ENCODE results near the gene CDC42EP4. TPM values are rescaled to one million over a fixed set of nuclear protein-coding genes. Genes with fewer than 3 reads are reported as not detected.
"Not testable (repeated sequence)": the region's sequence is repeated elsewhere in the genome, so short reads cannot be mapped to it uniquely, and the experiment has no call there.

Gene CDC42EP4
- total RNA-seq, 1 donor: 16.3 TPM

DNA sequence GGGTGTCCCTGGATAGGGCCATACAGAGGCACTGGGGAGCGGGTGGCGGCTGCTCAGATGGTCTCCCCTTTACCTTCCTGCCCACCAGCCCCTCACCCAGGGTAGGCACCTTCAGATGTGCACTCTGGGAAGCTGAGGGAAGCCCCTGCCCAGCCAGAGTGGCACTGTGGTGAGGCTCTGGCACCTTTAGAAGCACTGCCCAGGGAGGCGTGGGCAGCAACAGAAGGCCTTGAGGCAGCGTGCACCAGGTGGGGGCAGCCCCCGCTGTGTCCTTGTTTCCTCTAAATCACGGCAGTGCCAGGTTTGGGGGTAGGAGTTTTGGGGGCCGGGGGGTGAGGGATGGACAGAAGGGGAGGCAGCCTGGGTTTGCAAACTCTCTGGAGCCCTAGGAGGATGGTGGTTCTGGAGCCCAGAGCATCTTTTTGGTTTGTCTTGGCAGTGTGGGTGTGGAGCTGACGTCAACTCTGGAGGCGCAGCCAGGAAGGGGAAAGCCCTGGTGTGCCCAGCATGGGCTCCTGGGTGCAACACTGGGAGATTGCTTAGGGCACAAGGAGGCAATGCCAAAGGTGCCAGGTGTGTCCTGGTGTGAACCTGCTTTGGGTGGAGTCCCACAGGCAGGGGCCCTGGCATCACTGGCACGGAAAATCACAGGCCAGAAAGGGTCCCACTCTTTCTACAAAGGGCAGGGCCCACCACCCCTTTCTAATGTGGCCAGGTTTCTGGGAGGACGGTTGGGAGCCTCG, 23.1 kb upstream of the CDC42EP4 start:
- no peak overlapping the region for H3K4me2 ChIP-seq (ENCODE audit: insufficient read depth, low read length)
- no peak for DNase-seq (ENCODE audit: insufficient read length, low spot score, missing footprints)
- H3K4me1 ChIP-seq (ENCODE audit: insufficient read depth, low read length): peaks cover 25% of the 10 kb centered on the region
- no peaks in the 10 kb centered on the region for H4K20me1 ChIP-seq (ENCODE audit: insufficient read depth, low read length)
- no peak overlapping the region for H3K27ac ChIP-seq (ENCODE audit: low read depth, low read length)
- no peaks in the 10 kb centered on the region for H3K36me3 ChIP-seq (ENCODE audit: insufficient read depth, low read length)
- TF ChIP-seq, protein P1, sequence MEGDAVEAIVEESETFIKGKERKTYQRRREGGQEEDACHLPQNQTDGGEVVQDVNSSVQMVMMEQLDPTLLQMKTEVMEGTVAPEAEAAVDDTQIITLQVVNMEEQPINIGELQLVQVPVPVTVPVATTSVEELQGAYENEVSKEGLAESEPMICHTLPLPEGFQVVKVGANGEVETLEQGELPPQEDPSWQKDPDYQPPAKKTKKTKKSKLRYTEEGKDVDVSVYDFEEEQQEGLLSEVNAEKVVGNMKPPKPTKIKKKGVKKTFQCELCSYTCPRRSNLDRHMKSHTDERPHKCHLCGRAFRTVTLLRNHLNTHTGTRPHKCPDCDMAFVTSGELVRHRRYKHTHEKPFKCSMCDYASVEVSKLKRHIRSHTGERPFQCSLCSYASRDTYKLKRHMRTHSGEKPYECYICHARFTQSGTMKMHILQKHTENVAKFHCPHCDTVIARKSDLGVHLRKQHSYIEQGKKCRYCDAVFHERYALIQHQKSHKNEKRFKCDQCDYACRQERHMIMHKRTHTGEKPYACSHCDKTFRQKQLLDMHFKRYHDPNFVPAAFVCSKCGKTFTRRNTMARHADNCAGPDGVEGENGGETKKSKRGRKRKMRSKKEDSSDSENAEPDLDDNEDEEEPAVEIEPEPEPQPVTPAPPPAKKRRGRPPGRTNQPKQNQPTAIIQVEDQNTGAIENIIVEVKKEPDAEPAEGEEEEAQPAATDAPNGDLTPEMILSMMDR (IDR thresholded peaks at IDR 0.05; ENCODE audit: extremely low read depth, low read depth, low read length): no peak
- no peaks in the 10 kb centered on the region for H3K79me2 ChIP-seq (ENCODE audit: insufficient read depth, low read length)
- no peak overlapping the region for H2AFZ ChIP-seq (ENCODE audit: low read length)
- H3K9me3 ChIP-seq (ENCODE audit: low read depth, low read length): no peaks in the 10 kb centered on the region
- H3K27me3 ChIP-seq (ENCODE audit: insufficient read depth, low read length): no peaks in the 10 kb centered on the region
- H3K4me3 ChIP-seq (ENCODE audit: insufficient read depth, low read length): no peak overlapping the region

DNA sequence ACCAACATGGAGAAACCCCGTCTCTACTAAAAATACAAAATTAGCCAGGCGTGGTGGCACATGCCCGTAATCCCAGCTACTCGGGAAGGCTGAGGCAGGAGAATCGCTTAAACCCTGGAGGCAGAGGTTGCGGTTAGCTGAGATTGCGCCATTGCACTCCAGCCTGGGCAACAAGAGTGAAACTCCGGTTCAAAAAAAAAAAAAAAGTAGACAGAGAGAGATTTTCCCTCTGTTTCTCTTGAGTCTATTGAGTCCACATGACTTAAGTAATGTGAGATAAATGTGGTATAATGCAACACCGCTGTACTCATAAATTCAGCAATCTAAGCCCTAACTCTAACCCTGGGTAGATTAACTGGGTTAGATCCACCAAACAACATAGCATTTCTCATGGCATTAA, 21.6 kb upstream of the CDC42EP4 start:
- H3K9me3 ChIP-seq (ENCODE audit: low read depth, low read length); H2AFZ ChIP-seq (ENCODE audit: low read length); H3K27me3 ChIP-seq (ENCODE audit: insufficient read depth, low read length); H3K27ac ChIP-seq (ENCODE audit: low read depth, low read length); H3K79me2 ChIP-seq (ENCODE audit: insufficient read depth, low read length); H3K4me3 ChIP-seq (ENCODE audit: insufficient read depth, low read length); H4K20me1 ChIP-seq (ENCODE audit: insufficient read depth, low read length); H3K36me3 ChIP-seq (ENCODE audit: insufficient read depth, low read length): not testable (repeated sequence)
- Histone ChIP-seq H3K4me1 (ENCODE audit: insufficient read depth, low read length) (peaks cover 15% of the 10 kb centered on the region), H3K4me2 (ENCODE audit: insufficient read depth, low read length) (peak overlapping the region; percentile 39)
- DNase-seq (ENCODE audit: insufficient read length, low spot score, missing footprints): peak; percentile 29

DNA sequence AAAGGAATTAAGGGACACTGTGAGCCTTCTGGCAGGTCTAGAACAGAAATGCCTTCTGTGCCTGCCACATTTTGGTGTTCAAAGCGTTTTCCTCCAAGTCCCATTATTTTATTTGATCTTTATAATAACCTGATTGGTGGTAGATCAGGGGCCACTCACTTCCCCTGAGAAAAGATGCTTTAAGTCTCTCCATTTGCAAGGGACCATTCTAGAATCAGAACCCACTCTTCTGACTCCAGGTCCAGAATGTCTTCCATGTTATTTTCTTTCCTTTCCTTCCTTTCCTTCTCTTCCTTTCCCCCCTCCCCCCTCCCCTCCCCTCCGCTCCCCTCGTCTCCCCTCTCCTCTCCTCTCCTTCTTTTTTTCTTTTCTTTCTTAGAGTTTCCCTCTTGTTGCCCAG, 19.3 kb upstream of the CDC42EP4 start:
- Histone ChIP-seq H2AFZ (ENCODE audit: low read length) (no peak overlapping the region), H3K79me2 (ENCODE audit: insufficient read depth, low read length) (no peaks in the 10 kb centered on the region), H3K9me3 (ENCODE audit: low read depth, low read length) (no peaks in the 10 kb centered on the region), H3K4me1 (ENCODE audit: insufficient read depth, low read length) (peaks cover 5% of the 10 kb centered on the region), H3K27ac (ENCODE audit: low read depth, low read length) (no peak overlapping the region), H4K20me1 (ENCODE audit: insufficient read depth, low read length) (no peaks in the 10 kb centered on the region), H3K36me3 (ENCODE audit: insufficient read depth, low read length) (no peaks in the 10 kb centered on the region), H3K4me2 (ENCODE audit: insufficient read depth, low read length) (no peak overlapping the region), H3K4me3 (ENCODE audit: insufficient read depth, low read length) (no peak overlapping the region), H3K27me3 (ENCODE audit: insufficient read depth, low read length) (no peaks in the 10 kb centered on the region)
- no peak for DNase-seq (ENCODE audit: insufficient read length, low spot score, missing footprints)
- TF ChIP-seq, protein P1 (IDR thresholded peaks at IDR 0.05; ENCODE audit: extremely low read depth, low read depth, low read length): no peak

GRCh38 chr17:73327676-73328075, 15.9 kb upstream of the CDC42EP4 start:
- no peak for DNase-seq (ENCODE audit: insufficient read length, low spot score, missing footprints)
- TF ChIP-seq, protein P1 (IDR thresholded peaks at IDR 0.05; ENCODE audit: extremely low read depth, low read depth, low read length): no peak
- Histone ChIP-seq H3K27ac (ENCODE audit: low read depth, low read length) (no peak overlapping the region), H3K9me3 (ENCODE audit: low read depth, low read length) (no peaks in the 10 kb centered on the region), H2AFZ (ENCODE audit: low read length) (no peak overlapping the region), H3K27me3 (ENCODE audit: insufficient read depth, low read length) (no peaks in the 10 kb centered on the region), H3K79me2 (ENCODE audit: insufficient read depth, low read length) (no peaks in the 10 kb centered on the region), H3K36me3 (ENCODE audit: insufficient read depth, low read length) (no peaks in the 10 kb centered on the region), H3K4me2 (ENCODE audit: insufficient read depth, low read length) (no peak overlapping the region), H4K20me1 (ENCODE audit: insufficient read depth, low read length) (no peaks in the 10 kb centered on the region), H3K4me3 (ENCODE audit: insufficient read depth, low read length) (no peak overlapping the region), H3K4me1 (ENCODE audit: insufficient read depth, low read length) (peaks cover 16% of the 10 kb centered on the region)
